ENCODE measurements around the gene WNT16.
A peak's percentile ranks its signal among the peaks of the same experiment; 100 is the strongest.

The WNT16 gene

GRCh38 chr7:121371367-121371766 is 42.6 kb downstream of the WNT16 start:
- no peak for TF ChIP-seq CTCF (IDR thresholded peaks at IDR 0.05; ENCODE audit: extremely low read depth, missing control alignments)
- no peak for DNase-seq (ENCODE audit: low spot score)

- DNase-seq (ENCODE audit: low spot score): no peak
Observed at GRCh38 chr7:121371883-121372282, 43.1 kb downstream of the WNT16 start.

GRCh38 chr7:121372376-121373010 is 43.7 kb downstream of the WNT16 start:
- no peak for TF ChIP-seq CTCF (IDR thresholded peaks at IDR 0.05; ENCODE audit: extremely low read depth, missing control alignments)
- DNase-seq (ENCODE audit: low spot score): peak; percentile 32

More at GRCh38 chr7:121371883-121372282, 43.1 kb downstream of the WNT16 start:
- TF ChIP-seq CTCF (IDR thresholded peaks at IDR 0.05; ENCODE audit: extremely low read depth, missing control alignments): no peak

- no peak for TF ChIP-seq CTCF (IDR thresholded peaks at IDR 0.05; ENCODE audit: extremely low read depth, missing control alignments)
- no peak for DNase-seq (ENCODE audit: low spot score)
Observed at GRCh38 chr7:121373177-121373576, 44.4 kb downstream of the WNT16 start.

- no peak for DNase-seq (ENCODE audit: low spot score)
- no peak for TF ChIP-seq CTCF (IDR thresholded peaks at IDR 0.05; ENCODE audit: extremely low read depth, missing control alignments)
Observed at GRCh38 chr7:121376979-121377378, 48.2 kb downstream of the WNT16 start.

GRCh38 chr7:121379930-121380329 is 51.1 kb downstream of the WNT16 start:
- DNase-seq (ENCODE audit: low spot score): no peak
- no peak for TF ChIP-seq CTCF (IDR thresholded peaks at IDR 0.05; ENCODE audit: extremely low read depth, missing control alignments)

GRCh38 chr7:121382473-121382872 is 53.7 kb downstream of the WNT16 start:
- no peak for TF ChIP-seq CTCF (IDR thresholded peaks at IDR 0.05; ENCODE audit: extremely low read depth, missing control alignments)
- no peak for DNase-seq (ENCODE audit: low spot score)

Data from GM20000 (cell line).